Pancreas (tissue), 10 donors: Measurements from ENCODE around the gene ZNF184. TPM values are rescaled to one million over a fixed set of nuclear protein-coding genes. Genes with fewer than 3 reads are reported as not detected.

Source experiments
- ATAC-seq, 4 donors: fragments of 200-7000 bp; cut with Tn5 transposase; one replicate each; pipeline versions ENCODE4 v1.8.0 to v1.9.1; 2020; ENCODE audit warnings: mild to moderate bottlenecking in 4 of 4, moderate library complexity in 4 of 4
- DNase-seq, 6 donors: peaks; one replicate each; pipeline ENCODE4 v3.0.0-alpha.2; 2020
- FAIRE-seq: peaks from 2 replicates; lab custom pipeline; 2012; peaks lifted over from hg19 to GRCh38; lab: Jason Lieb, UNC
- H3K27ac ChIP-seq, 4 donors: fragments of 200-600 bp; sonication (generic); 1 replicate in 3 of 4; 2 replicates in 1 of 4; pipeline versions ENCODE4 v1.5.0 to v1.8.0; 2020
- H3K27me3 ChIP-seq, 4 donors: fragments of 200-600 bp; one replicate each; pipeline ENCODE4 v1.8.0; 2021
- H3K36me3 ChIP-seq, 3 donors: fragments of 200-600 bp; sonication (generic) in 1 of 3; one replicate each; pipeline versions ENCODE4 v1.5.0 to v1.8.0; 2020 to 2021
- H3K4me1 ChIP-seq, 3 donors: fragments of 200-600 bp; one replicate each; pipeline ENCODE4 v1.8.0; 2021
- H3K4me3 ChIP-seq, 4 donors: fragments of 200-600 bp; sonication (generic) in 2 of 4; one replicate each; pipeline versions ENCODE4 v1.5.0 to v1.8.0; 2020 to 2021
- H3K9me3 ChIP-seq, 4 donors: fragments of 200-600 bp; one replicate each; pipeline ENCODE4 v1.8.0; 2021
- whole genome bisulfite sequencing, 2 donors: extraction: QIAGEN DNeasy Blood & Tissue Kit; methylation state at CpG; one replicate each; pipeline ENCODE4 v1.1.7; 2013; 5-methylcytosine and 5-hydroxymethylcytosine counted together
- intact Hi-C, 3 donors: fragments of 100-400 bp; cut with DNase I; formaldehyde crosslinking; loops; one replicate each; pipeline versions ENCODE4 v1.11.1 to v1.14.2; 2022
- polyA plus RNA-seq, 2 donors: library from polyadenylated mRNA; stranded (reverse); fragments of 200-250 nt; gene quantifications; one replicate each; pipeline ENCODE4 v1.2.3, GENCODE V29; 2013
- total RNA-seq, 6 donors: library from RNA; stranded (reverse); fragmentation: NEBNext Ultra II Directional in 4 of 6; extraction: Animal tissue kit (Norgen Biotek cat#: 25700) in 4 of 6; gene quantifications; one replicate each; pipeline versions ENCODE4 v1.2.1 to v1.2.4, GENCODE V29; 2021 to 2023
- TF ChIP-seq, protein P1 (sequence below), 4 donors: fragments of 200-600 bp; sonication (generic) in 3 of 4; IDR thresholded peaks; one replicate each; pipeline versions ENCODE4 v1.5.0 to v1.8.0; 2021; ENCODE audit warnings: antibody characterized with exemption in 4 of 4
- donor health status: healthy with polysubstance abuse.
- donor health status: DM: no; HTN: no; CAD: no; lungs with moderate emphysema.
- donor health status: DM: no; HTN: no; CAD: no.
- donor health status: control.
- donor health status: control.
- donor health status: Bipolar disorder and iron deficiency.
- donor health status: DM: yes; HTN: yes; CAD: no.
- donor health status: DM: no; HTN: no; CAD: no.
- donor health status: DM: no; HTN: no; CAD: no.
- donor health status: DM: yes; HTN: yes; CAD: no.

ZNF184 gene
- total and polyA plus RNA-seq, 8 donors: 1.1 to 4.6 (median 2.2) TPM

DNA sequence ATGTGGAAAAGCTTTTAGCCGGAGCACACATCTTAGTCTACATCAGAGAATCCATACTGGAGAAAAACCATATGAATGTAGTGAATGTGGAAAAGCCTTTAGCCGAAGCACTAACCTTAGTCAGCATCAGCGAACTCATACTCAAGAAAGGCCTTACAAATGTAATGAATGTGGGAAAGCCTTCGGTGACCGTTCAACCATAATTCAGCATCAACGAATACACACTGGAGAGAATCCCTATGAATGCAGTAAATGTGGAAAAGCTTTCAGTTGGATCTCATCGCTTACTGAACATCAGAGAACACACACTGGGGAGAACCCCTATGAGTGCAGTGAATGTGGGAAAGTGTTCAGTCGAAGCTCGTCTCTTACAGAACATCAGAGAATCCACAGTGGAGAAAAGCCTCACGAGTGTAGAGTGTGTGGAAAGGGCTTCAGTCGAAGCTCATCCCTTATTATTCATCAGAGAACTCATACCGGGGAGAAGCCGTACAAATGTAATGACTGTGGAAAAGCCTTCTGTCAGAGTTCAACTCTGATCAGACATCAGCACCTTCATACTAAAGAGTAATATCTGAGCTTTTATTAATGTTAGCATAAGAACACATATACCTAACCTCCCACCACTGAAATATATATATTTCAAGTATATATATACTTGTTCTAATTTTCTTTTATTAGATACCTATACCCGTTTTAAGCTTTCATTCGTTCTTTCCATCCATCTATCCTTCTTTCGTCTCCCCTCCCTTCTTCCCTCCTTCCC lies 71.8 kb downstream of the ZNF184 start:
- H3K9me3 ChIP-seq: peaks cover 0 to 5% (median 0%) of the 10 kb centered on the region in 4 donors
- intact Hi-C loops: no loop called here
- DNase-seq: no peak
- no peak for FAIRE-seq
- H3K4me3 ChIP-seq: no peak overlapping the region
- TF ChIP-seq, protein P1, sequence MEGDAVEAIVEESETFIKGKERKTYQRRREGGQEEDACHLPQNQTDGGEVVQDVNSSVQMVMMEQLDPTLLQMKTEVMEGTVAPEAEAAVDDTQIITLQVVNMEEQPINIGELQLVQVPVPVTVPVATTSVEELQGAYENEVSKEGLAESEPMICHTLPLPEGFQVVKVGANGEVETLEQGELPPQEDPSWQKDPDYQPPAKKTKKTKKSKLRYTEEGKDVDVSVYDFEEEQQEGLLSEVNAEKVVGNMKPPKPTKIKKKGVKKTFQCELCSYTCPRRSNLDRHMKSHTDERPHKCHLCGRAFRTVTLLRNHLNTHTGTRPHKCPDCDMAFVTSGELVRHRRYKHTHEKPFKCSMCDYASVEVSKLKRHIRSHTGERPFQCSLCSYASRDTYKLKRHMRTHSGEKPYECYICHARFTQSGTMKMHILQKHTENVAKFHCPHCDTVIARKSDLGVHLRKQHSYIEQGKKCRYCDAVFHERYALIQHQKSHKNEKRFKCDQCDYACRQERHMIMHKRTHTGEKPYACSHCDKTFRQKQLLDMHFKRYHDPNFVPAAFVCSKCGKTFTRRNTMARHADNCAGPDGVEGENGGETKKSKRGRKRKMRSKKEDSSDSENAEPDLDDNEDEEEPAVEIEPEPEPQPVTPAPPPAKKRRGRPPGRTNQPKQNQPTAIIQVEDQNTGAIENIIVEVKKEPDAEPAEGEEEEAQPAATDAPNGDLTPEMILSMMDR (IDR thresholded peaks at IDR 0.05): no peak
- no peaks in the 10 kb centered on the region for H3K4me1 ChIP-seq
- H3K27ac ChIP-seq: no peak overlapping the region
- peaks cover 0 to 7% (median 2%) of the 10 kb centered on the region in 3 donors for H3K36me3 ChIP-seq
- no peak for ATAC-seq
- H3K27me3 ChIP-seq: no peaks in the 10 kb centered on the region
- 93 to 96% methylated on average over 16 of the region's 16 CpGs for WGBS, 2 donors

Other genes with a start within 250 kb of the ZNF184 start
- gene PRSS16, start 225.4 kb downstream of the ZNF184 start, total RNA-seq: 10 to 100 TPM; 14.0 to 30.1 (median 23.4) TPM
- 10 to 100 TPM; 15.5 to 17.6 TPM for gene PRSS16, start 225.4 kb downstream of the ZNF184 start, polyA plus RNA-seq
- gene POM121L2, start 160.8 kb downstream of the ZNF184 start, total RNA-seq: under 1 TPM in 1 of 6 donors, not detected in 5; 0.03 TPM
- gene POM121L2, start 160.8 kb downstream of the ZNF184 start, polyA plus RNA-seq: under 1 TPM in 1 of 2 donors, not detected in 1; 0.02 TPM
- gene ZNF391, start 84.3 kb downstream of the ZNF184 start, total RNA-seq: 1 to 10 TPM; 1.9 to 3.7 (median 2.2) TPM
- gene ZNF391, start 84.3 kb downstream of the ZNF184 start, polyA plus RNA-seq: 1 to 10 TPM; 1.2 to 1.4 TPM